GM12878 (cell line): ENCODE data around the gene LRRC8A. TPM values are rescaled to one million over a fixed set of nuclear protein-coding genes. Genes with fewer than 3 reads are reported as not detected.

Source experiments
- ASH2L ChIP-seq: fragments of 300-600, 200-600 bp; sonication (generic); IDR thresholded peaks from 2 replicates; pipeline ENCODE4 v1.6.1; 2017; ENCODE audit warnings: low read depth, mild to moderate bottlenecking, borderline replicate concordance
- BACH1 ChIP-seq: fragments of 450-650 bp; IDR thresholded peaks from 2 replicates; pipeline ENCODE4 v1.6.1; 2017; ENCODE audit warnings: mild to moderate bottlenecking, borderline replicate concordance
- BHLHE40 ChIP-seq, 2 experiments: fragments of 450-650 bp in 1 of 2; IDR thresholded peaks; 2 replicates each; pipeline ENCODE4 v1.6.1; 2011 to 2017; ENCODE audit warnings: low read depth in 2 of 2, borderline replicate concordance in 1 of 2, improper control_type of control experiment in 1 of 2, low read length in 1 of 2, mild to moderate bottlenecking in 1 of 2
- CHD2 ChIP-seq: IDR thresholded peaks from 2 replicates; pipeline ENCODE4 v1.6.1; 2011; ENCODE audit warnings: low read depth, low read length, improper control_type of control experiment, borderline replicate concordance
- JUND ChIP-seq: IDR thresholded peaks from 2 replicates; pipeline ENCODE4 v1.6.1; 2012; ENCODE audit warnings: low read depth, mild to moderate bottlenecking, low read length, improper control_type of control experiment, moderate library complexity
- KDM1A ChIP-seq: fragments of 200-600 bp; sonication (generic); IDR thresholded peaks from 2 replicates; pipeline ENCODE4 v1.6.1; 2016; ENCODE audit warnings: borderline replicate concordance
- NBN ChIP-seq: fragments of 450-650 bp; IDR thresholded peaks from 2 replicates; pipeline ENCODE4 v1.6.1; 2016
- NFIC ChIP-seq: IDR thresholded peaks from 2 replicates; pipeline ENCODE4 v1.6.1; 2012; ENCODE audit warnings: low read depth, mild to moderate bottlenecking, inconsistent platforms, low read length, moderate library complexity
- NRF1 ChIP-seq: conservative IDR thresholded peaks from 2 replicates; pipeline ENCODE4 v1.6.1; 2011; ENCODE audit warnings: mild to moderate bottlenecking, low read depth, low read length, improper control_type of control experiment
- PML ChIP-seq: IDR thresholded peaks from 2 replicates; pipeline ENCODE4 v1.6.1; 2012; ENCODE audit warnings: low read length, inconsistent platforms
- POLR2AphosphoS2 ChIP-seq: IDR thresholded peaks from 2 replicates; pipeline ENCODE4 v1.6.1; 2011; ENCODE audit warnings: low read depth, mild to moderate bottlenecking, low read length, improper control_type of control experiment, moderate library complexity
- POU2F2 ChIP-seq: IDR thresholded peaks from 3 replicates; pipeline ENCODE4 v1.6.1; 2011; ENCODE audit warnings: low read depth, mild to moderate bottlenecking, low read length, borderline replicate concordance
- RAD51 ChIP-seq: fragments of 450-650 bp; IDR thresholded peaks from 2 replicates; pipeline ENCODE4 v1.6.1; 2016; ENCODE audit warnings: moderate library complexity, mild to moderate bottlenecking, inconsistent platforms
- SMAD1 ChIP-seq: fragments of 450-650 bp; IDR thresholded peaks from 2 replicates; pipeline ENCODE4 v1.6.1; 2018; ENCODE audit warnings: mild to moderate bottlenecking, low read depth; ENCODE audit not compliant: partially characterized antibody
- SREBF1 ChIP-seq: IDR thresholded peaks from 2 replicates; pipeline ENCODE4 v1.6.1; 2012; ENCODE audit warnings: mild to moderate bottlenecking, low read length
- SREBF2 ChIP-seq: IDR thresholded peaks from 2 replicates; pipeline ENCODE4 v1.6.1; 2012; ENCODE audit warnings: mild to moderate bottlenecking, low read length
- SRF ChIP-seq, 2 experiments: IDR thresholded peaks; 2 replicates each; pipeline ENCODE4 v1.6.1; 2011; ENCODE audit warnings: low read depth in 2 of 2, low read length in 2 of 2, mild to moderate bottlenecking in 1 of 2, moderate library complexity in 1 of 2
- ZNF274 ChIP-seq: IDR thresholded peaks from one replicate; pipeline ENCODE4 v1.8.0; 2011; ENCODE audit not compliant: insufficient read length, insufficient read depth
- ZNF622 ChIP-seq: fragments of 450-650 bp; IDR thresholded peaks from 2 replicates; pipeline ENCODE4 v1.6.1; 2017; ENCODE audit warnings: mild to moderate bottlenecking, inconsistent platforms
- polyA plus RNA-seq, 11 experiments: library from polyadenylated mRNA; depleted of rRNA in 4 of 11; unstranded in 6 of 11; stranded (reverse) in 5 of 11; fragments of >200 nt; fragmentation: Nextera tagmentation in 4 of 11; fragmentation: Illumina TruSeq in 1 of 11; extraction: Ambion mirVana in 4 of 11; extraction: Trizol in 1 of 11; gene quantifications; 1 replicate in 1 of 11; 2 replicates in 10 of 11; pipeline versions ENCODE4 v1.2.1 to v1.2.3, GENCODE V29; 2011 to 2016; ENCODE audit warnings: inconsistent platforms in 2 of 11, missing spikeins in 2 of 11, low read depth in 1 of 11
- total RNA-seq, 4 experiments: library from RNA; depleted of rRNA in 3 of 4; stranded (reverse); fragments of >200 nt in 3 of 4; fragmentation: Illumina TruSeq in 1 of 4; extraction: Trizol in 1 of 4; gene quantifications; 2 replicates each; pipeline versions ENCODE4 v1.2.1 to v1.2.3, GENCODE V29; 2013 to 2021
- TF ChIP-seq, protein P1 (sequence below): fragments of 450-650 bp; conservative IDR thresholded peaks from 2 replicates; pipeline ENCODE4 v1.6.1; 2017; ENCODE audit warnings: mild to moderate bottlenecking, moderate library complexity
- TF ChIP-seq, protein P2 (sequence below): fragments of 150-350 bp; IDR thresholded peaks from 2 replicates; pipeline ENCODE4 v1.6.1; 2014; ENCODE audit warnings: mild to moderate bottlenecking, low read depth, low read length
- TF ChIP-seq, protein P3 (sequence below): fragments of 450-650 bp; IDR thresholded peaks from 2 replicates; pipeline ENCODE4 v1.6.1; 2017; ENCODE audit warnings: low read depth, mild to moderate bottlenecking, moderate library complexity
- TF ChIP-seq, protein P4 (sequence below): fragments of 450-650 bp; IDR thresholded peaks from 2 replicates; pipeline ENCODE4 v1.6.1; 2018; ENCODE audit warnings: mild to moderate bottlenecking, low read depth, moderate library complexity; ENCODE audit not compliant: partially characterized antibody

The LRRC8A gene
- total and polyA plus RNA-seq, 10 of the 15 experiments (the other 5 are each of a cell fraction or from before 2014, with no cell fraction given): 1.6 to 15.9 (median 9.7) TPM

DNA sequence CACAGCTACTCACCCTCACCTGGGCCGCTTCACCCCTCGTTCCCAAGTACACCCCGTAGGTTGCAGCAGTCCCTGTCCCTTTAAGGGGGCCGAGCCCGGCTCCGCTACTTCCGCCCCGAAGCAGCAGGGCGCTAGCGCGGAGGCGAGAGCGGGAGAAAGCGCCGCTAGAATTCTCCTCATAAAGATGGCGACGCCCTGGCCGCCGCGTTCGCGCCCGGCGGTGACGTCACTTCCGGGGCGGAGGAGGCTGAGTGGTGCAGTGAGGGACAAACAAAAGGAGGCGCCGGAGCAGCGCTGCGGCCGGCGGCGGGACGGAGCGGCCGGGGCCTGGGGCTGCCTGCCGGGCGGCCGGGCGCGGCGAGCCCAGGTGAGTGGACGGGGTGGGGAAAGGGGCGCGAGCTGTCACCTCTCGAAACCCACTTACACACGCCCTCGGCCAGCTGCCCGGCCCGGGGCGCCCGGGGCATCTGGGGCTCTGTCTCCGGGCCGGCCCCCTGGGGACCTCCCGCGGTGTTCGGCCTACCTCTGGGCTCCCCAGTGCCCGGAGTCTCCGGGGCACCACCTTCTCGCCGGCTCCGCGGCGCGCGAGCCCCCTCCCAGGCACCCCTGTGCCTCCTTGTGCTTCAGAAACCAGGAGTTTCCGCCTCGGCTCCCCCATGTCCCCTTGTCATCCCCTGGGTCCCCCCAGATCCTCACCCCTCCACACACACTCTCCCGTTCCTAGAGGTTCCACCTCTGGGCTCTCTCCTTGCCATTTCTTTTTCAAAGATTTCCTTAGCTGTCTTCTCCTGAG, at the start of gene LRRC8A, which contains the start of gene KYAT1 (continued):
- TF ChIP-seq, protein P1, sequence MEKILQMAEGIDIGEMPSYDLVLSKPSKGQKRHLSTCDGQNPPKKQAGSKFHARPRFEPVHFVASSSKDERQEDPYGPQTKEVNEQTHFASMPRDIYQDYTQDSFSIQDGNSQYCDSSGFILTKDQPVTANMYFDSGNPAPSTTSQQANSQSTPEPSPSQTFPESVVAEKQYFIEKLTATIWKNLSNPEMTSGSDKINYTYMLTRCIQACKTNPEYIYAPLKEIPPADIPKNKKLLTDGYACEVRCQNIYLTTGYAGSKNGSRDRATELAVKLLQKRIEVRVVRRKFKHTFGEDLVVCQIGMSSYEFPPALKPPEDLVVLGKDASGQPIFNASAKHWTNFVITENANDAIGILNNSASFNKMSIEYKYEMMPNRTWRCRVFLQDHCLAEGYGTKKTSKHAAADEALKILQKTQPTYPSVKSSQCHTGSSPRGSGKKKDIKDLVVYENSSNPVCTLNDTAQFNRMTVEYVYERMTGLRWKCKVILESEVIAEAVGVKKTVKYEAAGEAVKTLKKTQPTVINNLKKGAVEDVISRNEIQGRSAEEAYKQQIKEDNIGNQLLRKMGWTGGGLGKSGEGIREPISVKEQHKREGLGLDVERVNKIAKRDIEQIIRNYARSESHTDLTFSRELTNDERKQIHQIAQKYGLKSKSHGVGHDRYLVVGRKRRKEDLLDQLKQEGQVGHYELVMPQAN: peak; percentile 95
- TF ChIP-seq, protein P2, sequence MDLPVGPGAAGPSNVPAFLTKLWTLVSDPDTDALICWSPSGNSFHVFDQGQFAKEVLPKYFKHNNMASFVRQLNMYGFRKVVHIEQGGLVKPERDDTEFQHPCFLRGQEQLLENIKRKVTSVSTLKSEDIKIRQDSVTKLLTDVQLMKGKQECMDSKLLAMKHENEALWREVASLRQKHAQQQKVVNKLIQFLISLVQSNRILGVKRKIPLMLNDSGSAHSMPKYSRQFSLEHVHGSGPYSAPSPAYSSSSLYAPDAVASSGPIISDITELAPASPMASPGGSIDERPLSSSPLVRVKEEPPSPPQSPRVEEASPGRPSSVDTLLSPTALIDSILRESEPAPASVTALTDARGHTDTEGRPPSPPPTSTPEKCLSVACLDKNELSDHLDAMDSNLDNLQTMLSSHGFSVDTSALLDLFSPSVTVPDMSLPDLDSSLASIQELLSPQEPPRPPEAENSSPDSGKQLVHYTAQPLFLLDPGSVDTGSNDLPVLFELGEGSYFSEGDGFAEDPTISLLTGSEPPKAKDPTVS: no peak
- TF ChIP-seq, protein P3, sequence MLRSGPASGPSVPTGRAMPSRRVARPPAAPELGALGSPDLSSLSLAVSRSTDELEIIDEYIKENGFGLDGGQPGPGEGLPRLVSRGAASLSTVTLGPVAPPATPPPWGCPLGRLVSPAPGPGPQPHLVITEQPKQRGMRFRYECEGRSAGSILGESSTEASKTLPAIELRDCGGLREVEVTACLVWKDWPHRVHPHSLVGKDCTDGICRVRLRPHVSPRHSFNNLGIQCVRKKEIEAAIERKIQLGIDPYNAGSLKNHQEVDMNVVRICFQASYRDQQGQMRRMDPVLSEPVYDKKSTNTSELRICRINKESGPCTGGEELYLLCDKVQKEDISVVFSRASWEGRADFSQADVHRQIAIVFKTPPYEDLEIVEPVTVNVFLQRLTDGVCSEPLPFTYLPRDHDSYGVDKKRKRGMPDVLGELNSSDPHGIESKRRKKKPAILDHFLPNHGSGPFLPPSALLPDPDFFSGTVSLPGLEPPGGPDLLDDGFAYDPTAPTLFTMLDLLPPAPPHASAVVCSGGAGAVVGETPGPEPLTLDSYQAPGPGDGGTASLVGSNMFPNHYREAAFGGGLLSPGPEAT: peak; percentile 99
- TF ChIP-seq RAD51 (no peak), NRF1 (no peak), SRF (IDR thresholded peaks at IDR 0.05; ENCODE audit: low read depth in 2 of 2, low read length in 2 of 2) (peak in 1 of 2 experiments; percentile 83; a peak in 2 of 4 replicates), ZNF622 (no peak), SREBF1 (no peak), NFIC (no peak), POU2F2 (peak; percentile 38; the same call in 1 of the 3 replicates), JUND (peak; percentile 63; the same call in 1 of the 2 replicates), PML (no peak), KDM1A (no peak), NBN (peak; percentile 96), ZNF274 (no peak), BACH1 (peak; percentile 61; the same call in 1 of the 2 replicates), SREBF2 (no peak), POLR2AphosphoS2 (no peak), BHLHE40 (IDR thresholded peaks at IDR 0.05; ENCODE audit: borderline replicate concordance in 1 of 2, low read depth in 2 of 2, low read length in 1 of 2) (peak; percentile 43 to 49; a peak in 2 of 4 replicates), CHD2 (0 out of 2 replicates have a peak, but pooled peaks have one; percentile 56), ASH2L (0 out of 2 replicates have a peak, but pooled peaks have one; percentile 27), SMAD1 (no peak)
- TF ChIP-seq, protein P4, sequence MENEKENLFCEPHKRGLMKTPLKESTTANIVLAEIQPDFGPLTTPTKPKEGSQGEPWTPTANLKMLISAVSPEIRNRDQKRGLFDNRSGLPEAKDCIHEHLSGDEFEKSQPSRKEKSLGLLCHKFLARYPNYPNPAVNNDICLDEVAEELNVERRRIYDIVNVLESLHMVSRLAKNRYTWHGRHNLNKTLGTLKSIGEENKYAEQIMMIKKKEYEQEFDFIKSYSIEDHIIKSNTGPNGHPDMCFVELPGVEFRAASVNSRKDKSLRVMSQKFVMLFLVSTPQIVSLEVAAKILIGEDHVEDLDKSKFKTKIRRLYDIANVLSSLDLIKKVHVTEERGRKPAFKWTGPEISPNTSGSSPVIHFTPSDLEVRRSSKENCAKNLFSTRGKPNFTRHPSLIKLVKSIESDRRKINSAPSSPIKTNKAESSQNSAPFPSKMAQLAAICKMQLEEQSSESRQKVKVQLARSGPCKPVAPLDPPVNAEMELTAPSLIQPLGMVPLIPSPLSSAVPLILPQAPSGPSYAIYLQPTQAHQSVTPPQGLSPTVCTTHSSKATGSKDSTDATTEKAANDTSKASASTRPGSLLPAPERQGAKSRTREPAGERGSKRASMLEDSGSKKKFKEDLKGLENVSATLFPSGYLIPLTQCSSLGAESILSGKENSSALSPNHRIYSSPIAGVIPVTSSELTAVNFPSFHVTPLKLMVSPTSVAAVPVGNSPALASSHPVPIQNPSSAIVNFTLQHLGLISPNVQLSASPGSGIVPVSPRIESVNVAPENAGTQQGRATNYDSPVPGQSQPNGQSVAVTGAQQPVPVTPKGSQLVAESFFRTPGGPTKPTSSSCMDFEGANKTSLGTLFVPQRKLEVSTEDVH: peak; percentile 78
